ENCODE results near the gene OLIG1.
A peak's percentile ranks its signal among the peaks of the same experiment; 100 is the strongest.

OLIG1 gene

DNA sequence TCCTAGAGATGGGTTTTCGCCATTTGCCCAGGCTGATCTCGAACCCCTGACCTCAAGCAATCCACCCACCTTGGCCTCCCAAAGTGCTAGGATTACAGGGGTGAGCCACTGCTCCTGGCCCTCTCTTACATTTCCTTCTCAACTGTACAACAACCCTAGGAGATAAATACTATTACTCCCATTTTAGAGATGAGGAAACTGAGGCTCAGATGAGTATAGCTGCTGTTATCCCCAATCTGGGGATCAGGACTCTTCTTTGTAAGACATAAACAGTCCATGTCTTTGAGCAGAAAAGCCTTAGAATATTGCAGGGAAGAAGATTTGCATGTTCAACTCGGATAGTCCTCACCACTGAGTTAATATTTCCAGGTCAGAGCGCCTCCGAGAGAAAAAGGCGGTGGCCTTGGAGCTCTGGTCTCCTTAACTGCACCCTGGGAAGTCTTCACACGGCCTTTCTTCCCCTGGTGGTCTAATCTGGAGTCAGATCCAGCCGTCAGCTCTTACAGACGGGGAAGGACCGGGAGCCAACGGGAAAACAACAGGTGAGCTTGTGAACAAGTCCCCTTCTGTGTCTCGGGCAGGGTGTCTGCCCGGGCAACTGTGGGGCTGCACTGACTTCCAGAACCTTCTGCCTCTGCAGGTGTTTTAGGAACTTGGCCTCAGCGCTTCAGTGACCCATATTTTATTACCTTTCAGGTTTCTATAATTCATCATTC, 5.9 kb upstream of the OLIG1 start:
- DNase-seq = no peak

DNA sequence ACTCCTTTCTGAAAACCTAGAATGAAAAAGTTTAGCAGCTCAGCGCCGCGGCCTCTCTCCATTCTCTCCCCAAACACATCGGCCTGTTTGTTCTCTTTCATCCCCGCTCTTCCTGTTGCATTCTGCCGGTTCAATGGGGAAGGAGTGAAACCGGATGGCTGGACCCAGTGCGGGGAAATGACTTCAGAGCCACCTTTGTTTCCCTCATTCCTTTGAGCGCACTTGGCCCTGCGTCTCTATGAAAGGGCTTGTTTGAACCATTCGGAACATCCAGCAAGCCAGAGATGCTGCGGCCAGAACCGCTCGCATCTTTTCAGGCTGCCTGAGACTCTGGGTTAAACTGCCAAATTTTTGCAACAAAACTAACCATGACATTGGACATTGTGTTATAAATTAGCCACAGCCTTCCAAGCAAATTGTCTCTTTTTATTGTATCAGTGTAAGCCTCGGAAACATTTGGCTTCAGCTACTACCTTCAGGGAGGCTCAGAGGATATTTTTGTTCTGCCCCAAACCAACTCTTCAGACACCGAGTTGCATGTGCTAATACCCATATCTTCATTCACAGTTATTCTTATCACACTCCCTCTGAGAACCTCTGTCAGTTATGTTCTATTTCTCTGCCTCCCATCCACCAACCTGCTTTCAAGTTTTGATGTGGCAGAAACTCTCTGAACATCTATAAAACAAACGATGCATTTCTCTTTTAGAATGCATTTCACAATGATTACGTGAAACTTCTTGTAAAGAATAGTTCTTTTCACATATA, 5.1 kb upstream of the OLIG1 start:
- peak; percentile 14 for DNase-seq

- no peak for DNase-seq
Measured at GRCh38 chr21:33067043-33067442, 2.9 kb upstream of the OLIG1 start.

DNA sequence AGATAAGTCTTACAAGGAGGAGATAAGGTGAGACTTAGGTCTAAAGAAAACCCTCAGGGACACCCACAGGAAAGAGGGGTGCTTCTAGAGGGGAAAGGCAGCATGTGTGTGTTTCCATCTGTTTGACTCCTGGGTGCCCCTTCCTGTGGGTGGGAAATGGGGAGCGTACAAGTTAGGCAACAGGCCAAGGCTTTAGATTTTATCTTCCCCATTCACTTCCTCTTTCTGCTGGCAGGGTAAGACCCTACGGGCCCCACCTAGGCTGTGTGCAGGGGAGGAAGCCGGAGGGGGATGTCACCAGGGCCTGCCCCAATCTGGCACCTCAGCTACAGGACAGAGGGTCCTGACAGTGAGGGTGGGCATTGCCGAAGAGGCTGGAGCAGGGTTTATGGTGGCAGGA, 2.5 kb upstream of the OLIG1 start:
- DNase-seq = no peak

DNA sequence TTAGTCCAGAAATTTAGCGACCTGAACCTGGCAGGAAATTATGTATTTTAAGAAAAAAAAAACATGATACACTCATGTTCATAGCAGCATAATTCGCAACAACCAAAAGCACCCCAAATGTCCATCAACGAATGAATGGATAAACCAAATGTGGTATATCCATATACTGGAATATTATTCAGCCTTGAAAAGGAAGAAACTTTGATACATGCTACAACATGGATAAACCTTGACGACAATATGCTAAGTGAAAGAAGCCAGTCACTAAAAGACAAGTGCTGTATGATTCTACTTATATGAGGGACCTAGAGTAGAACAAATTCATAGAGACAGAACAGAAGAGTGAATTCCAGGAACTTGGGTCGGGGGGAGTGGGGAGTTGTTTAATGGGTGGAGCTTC, 698 bp upstream of the OLIG1 start:
- DNase-seq = no peak

DNA sequence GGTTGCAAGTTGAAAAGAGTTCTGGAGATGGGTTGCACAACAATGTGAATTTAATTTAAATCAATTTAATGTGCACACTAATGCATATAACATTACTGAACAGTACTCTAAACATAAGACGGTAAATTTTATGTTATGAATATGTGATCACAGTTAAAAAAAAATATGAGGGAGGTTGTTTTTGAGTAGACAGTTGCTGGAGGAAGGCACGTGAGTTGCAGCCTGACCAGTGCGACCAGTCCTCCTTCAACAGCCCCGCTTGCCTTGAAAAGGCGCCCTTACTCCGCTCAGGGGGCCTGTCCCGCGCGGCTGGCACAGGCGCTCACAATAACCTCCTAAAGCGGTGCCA, 322 bp upstream of the OLIG1 start:
- no peak for DNase-seq

- no peak for DNase-seq
Measured at GRCh38 chr21:33070744-33070997, 730 bp downstream of the OLIG1 start.

DNA sequence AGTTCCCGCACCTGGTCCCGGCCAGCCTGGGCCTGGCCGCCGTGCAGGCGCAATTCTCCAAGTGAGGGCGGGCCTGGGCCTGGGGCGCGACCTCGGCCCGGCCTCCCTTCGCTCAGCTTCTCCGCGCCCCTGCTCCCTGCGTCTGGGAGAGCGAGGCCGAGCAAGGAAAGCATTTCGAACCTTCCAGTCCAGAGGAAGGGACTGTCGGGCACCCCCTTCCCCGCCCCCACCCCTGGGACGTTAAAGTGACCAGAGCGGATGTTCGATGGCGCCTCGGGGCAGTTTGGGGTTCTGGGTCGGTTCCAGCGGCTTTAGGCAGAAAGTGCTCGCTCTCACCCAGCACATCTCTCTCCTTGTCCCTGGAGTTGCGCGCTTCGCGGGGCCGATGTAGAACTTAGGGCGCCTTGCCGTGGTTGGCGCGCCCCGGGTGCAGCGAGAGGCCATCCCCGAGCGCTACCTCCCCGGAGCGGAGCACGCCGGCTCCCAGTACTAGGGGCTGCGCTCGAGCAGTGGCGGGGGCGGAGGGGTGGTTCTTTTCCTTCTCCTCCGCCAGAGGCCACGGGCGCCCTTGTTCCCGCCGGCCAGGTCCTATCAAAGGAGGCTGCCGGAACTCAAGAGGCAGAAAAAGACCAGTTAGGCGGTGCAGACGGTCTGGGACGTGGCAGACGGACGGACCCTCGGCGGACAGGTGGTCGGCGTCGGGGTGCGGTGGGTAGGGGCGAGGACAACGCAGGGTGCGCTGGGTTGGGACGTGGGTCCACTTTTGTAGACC, 1.2 kb downstream of the OLIG1 start:
- DNase-seq = no peak

GRCh38 chr21:33071770-33072306, 1.9 kb downstream of the OLIG1 start:
- DNase-seq = no peak

- DNase-seq = no peak
Measured at GRCh38 chr21:33073636-33074035, 3.7 kb downstream of the OLIG1 start.

GRCh38 chr21:33075128-33075527, 5.2 kb downstream of the OLIG1 start:
- no peak for DNase-seq

DNA sequence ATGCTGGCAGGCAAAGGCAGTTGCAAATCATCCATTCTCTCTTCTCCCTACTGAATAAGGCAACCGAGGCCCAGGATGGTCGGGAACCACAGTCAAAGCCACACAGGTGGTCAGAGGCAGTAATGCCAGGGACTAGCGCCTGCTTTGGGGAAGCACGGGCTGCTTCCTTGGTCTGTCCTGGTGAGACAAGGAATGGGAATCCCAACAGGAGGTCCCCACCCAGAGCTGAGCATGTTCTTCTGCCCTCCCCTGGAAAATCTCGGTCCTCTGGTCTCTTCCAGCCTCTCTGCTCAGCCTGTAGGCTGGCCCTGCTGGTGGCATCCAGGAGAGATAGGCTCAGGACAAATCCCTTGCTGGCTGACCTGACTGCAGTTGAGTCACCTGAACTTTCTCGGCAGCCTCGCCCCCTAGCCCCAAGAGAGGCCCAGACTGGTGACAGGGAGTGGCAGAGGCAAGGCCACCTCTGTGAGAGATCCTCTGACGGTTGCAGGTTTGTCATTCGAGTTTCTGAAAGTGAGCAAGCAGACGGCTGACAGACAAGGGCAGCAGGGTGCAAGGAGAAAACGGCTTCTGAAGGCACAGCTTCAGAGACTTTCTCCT, 5.8 kb downstream of the OLIG1 start:
- no peak for DNase-seq

- no peak for DNase-seq
Measured at GRCh38 chr21:33076600-33077329, 6.8 kb downstream of the OLIG1 start.

- no peak for DNase-seq
Measured at GRCh38 chr21:33078907-33079582, 9.1 kb downstream of the OLIG1 start.

- no peak for DNase-seq
Measured at GRCh38 chr21:33080376-33080775, 10.4 kb downstream of the OLIG1 start.

DNA sequence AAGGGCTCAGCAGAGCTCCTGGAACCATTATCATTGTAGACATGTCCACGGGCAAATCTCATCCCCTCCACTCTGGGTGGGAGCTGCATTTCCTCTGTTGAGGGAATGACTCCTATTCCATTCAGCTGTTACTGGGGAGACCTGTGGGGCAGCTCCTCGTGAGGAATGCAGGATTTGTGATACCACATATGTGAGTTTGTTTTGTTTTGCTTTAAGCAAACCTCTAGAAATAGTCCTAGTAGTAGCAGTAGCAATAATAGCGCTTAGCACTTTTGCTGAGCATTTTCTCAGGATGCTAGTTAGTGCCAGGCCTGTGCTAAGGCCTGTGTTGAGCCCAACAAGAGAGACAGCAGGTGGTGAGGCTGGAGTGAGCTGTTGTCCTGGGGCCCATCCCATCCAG, 10.8 kb downstream of the OLIG1 start:
- no peak for DNase-seq

DNA sequence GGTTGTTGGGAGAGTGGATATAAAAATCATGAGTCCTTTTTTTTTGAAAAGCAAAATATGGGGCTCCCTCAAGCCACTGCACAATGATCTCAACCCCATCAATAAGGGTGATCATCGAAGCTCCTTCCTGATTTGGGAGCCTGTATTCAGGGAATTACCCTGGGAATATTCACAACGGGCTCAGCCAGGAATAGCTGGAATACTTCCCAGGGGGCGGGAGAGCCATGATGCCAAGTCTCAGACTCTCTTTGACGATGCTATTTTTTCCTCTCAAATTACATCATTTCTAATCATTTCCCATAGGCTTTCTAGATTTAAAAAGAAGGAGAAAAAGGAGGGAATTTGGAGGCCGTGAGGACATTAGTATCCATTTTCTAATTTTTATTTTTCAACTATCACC, 18.4 kb downstream of the OLIG1 start:
- DNase-seq = peak; percentile 47

GRCh38 chr21:33089395-33090119, 19.6 kb downstream of the OLIG1 start:
- no peak for DNase-seq

- DNase-seq = no peak
Measured at GRCh38 chr21:33096426-33096825, 26.5 kb downstream of the OLIG1 start.

GRCh38 chr21:33099131-33099530, 29.2 kb downstream of the OLIG1 start:
- DNase-seq = no peak

- no peak for DNase-seq
Measured at GRCh38 chr21:33101300-33101911, 31.5 kb downstream of the OLIG1 start.

All from NCI-H2171 treated with DMSO at 0.1 percent for 48 hours (cell line).